HL-60/S4 treated with phorbol 12-myristate 13-acetate at 8.2 ng/mL for 4 days and 3 days (cell line): ENCODE measurements around the gene C17orf75.

Experiments
- in situ Hi-C: fragments of 300-500 bp; cut with MboI; formaldehyde crosslinking; loops from 2 replicates; pipeline ENCODE4 v1.15.0; 2022; ENCODE audit warnings: low sequenced_read_pairs

Gene C17orf75

DNA sequence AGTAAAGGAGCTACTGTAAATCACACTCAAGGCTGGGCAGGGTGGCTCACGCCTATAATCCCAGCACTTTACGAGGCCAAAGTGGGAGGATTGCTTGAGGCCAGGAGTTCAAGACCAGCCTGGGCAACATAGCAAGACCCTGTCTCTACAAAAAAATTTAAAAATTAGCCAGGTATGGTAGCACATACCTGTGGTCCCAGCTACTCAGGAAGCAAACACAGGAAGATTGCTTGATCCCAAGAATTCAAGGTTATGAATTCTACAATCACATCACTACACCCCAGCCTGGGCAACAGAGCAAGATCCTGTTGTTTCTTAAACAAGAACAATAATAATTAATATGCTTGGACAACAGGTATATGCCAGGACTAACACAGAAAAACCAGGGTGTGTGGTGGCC, 63.2 kb downstream of the C17orf75 start:
- in situ Hi-C loops = no loop called here
